Thoracic aorta (tissue), 2 donors: ENCODE data around the gene UROC1. TPM values are rescaled to one million over a fixed set of nuclear protein-coding genes. Genes with fewer than 3 reads are reported as not detected.

Source experiments
- ATAC-seq: fragments of 150-250 bp; one replicate; pipeline ENCODE4 v1.8.0; 2017; ENCODE audit warnings: low read depth; ENCODE audit not compliant: insufficient number of reproducible peaks, low FRiP score
- DNase-seq: peaks from one replicate; pipeline ENCODE4 v3.0.0-alpha.2; 2020; ENCODE audit warnings: low spot score
- H3K27ac ChIP-seq, 2 donors: fragments of 200-600 bp; sonication (generic); 1 replicate in 1 of 2; 2 replicates in 1 of 2; pipeline ENCODE4 v1.5.1; 2016; ENCODE audit warnings: mild to moderate bottlenecking in 2 of 2, moderate library complexity in 2 of 2
- H3K27me3 ChIP-seq: fragments of 200-600 bp; sonication (generic); replicated peaks from 2 replicates; pipeline ENCODE4 v1.6.0; 2016; ENCODE audit warnings: mild to moderate bottlenecking; ENCODE audit not compliant: insufficient read depth
- H3K36me3 ChIP-seq: fragments of 200-600 bp; sonication (generic); one replicate; pipeline ENCODE4 v1.5.1; 2016
- H3K4me1 ChIP-seq, 2 donors: fragments of 200-600 bp; sonication (generic); 1 replicate in 1 of 2; 2 replicates in 1 of 2; pipeline versions ENCODE4 v1.5.1 to v1.6.0; 2016; ENCODE audit warnings: low read depth in 2 of 2, mild to moderate bottlenecking in 1 of 2; ENCODE audit not compliant: control insufficient read depth in 1 of 2
- H3K4me3 ChIP-seq: fragments of 200-600 bp; sonication (generic); 2 replicates; pipeline ENCODE4 v1.5.1; 2016; ENCODE audit warnings: mild to moderate bottlenecking
- H3K9me3 ChIP-seq: fragments of 200-600 bp; sonication (generic); 2 replicates; pipeline ENCODE4 v1.5.1; 2016
- total RNA-seq, 2 donors: library from RNA; depleted of rRNA; stranded (reverse); fragments of >200 nt; gene quantifications; one replicate each; pipeline versions ENCODE4 v1.1.0 to v1.2.3, GENCODE V29; 2016
- TF ChIP-seq, protein P1 (sequence below): fragments of 200-600 bp; sonication (generic); IDR thresholded peaks from one replicate; pipeline ENCODE4 v1.5.1; 2019; ENCODE audit warnings: antibody characterized with exemption

UROC1 gene
- total RNA-seq, 2 donors from 2014 or later, result not detected

- ATAC-seq (no peak), DNase-seq (no peak)
- TF ChIP-seq, protein P1, sequence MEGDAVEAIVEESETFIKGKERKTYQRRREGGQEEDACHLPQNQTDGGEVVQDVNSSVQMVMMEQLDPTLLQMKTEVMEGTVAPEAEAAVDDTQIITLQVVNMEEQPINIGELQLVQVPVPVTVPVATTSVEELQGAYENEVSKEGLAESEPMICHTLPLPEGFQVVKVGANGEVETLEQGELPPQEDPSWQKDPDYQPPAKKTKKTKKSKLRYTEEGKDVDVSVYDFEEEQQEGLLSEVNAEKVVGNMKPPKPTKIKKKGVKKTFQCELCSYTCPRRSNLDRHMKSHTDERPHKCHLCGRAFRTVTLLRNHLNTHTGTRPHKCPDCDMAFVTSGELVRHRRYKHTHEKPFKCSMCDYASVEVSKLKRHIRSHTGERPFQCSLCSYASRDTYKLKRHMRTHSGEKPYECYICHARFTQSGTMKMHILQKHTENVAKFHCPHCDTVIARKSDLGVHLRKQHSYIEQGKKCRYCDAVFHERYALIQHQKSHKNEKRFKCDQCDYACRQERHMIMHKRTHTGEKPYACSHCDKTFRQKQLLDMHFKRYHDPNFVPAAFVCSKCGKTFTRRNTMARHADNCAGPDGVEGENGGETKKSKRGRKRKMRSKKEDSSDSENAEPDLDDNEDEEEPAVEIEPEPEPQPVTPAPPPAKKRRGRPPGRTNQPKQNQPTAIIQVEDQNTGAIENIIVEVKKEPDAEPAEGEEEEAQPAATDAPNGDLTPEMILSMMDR, result no peak
- Histone ChIP-seq H3K36me3 (no peaks in the 10 kb centered on the region), H3K4me3 (no peak overlapping the region), H3K27me3 (no peaks in the 10 kb centered on the region), H3K9me3 (no peaks in the 10 kb centered on the region), H3K27ac (no peak overlapping the region), H3K4me1 (no peaks in the 10 kb centered on the region)
Measured at GRCh38 chr3:126500016-126500415, 17.6 kb downstream of the UROC1 start.

- Histone ChIP-seq H3K27me3 (no peaks in the 10 kb centered on the region), H3K9me3 (no peaks in the 10 kb centered on the region), H3K4me1 (no peaks in the 10 kb centered on the region), H3K4me3 (no peak overlapping the region), H3K36me3 (no peaks in the 10 kb centered on the region), H3K27ac (no peak overlapping the region)
- DNase-seq (no peak), ATAC-seq (no peak)
- TF ChIP-seq, protein P1, result no peak
Measured at GRCh38 chr3:126499401-126499800, 18.2 kb downstream of the UROC1 start.

- TF ChIP-seq, protein P1, result no peak
- no peaks in the 10 kb centered on the region for H3K4me1 ChIP-seq
- ATAC-seq, result no peak
- no peak overlapping the region for H3K4me3 ChIP-seq
- no peak for DNase-seq
- H3K27ac ChIP-seq, result no peak overlapping the region
- H3K27me3 ChIP-seq, result no peaks in the 10 kb centered on the region
- H3K36me3 ChIP-seq, result no peaks in the 10 kb centered on the region
- no peaks in the 10 kb centered on the region for H3K9me3 ChIP-seq
Measured at GRCh38 chr3:126498929-126499328, 18.6 kb downstream of the UROC1 start.

DNA sequence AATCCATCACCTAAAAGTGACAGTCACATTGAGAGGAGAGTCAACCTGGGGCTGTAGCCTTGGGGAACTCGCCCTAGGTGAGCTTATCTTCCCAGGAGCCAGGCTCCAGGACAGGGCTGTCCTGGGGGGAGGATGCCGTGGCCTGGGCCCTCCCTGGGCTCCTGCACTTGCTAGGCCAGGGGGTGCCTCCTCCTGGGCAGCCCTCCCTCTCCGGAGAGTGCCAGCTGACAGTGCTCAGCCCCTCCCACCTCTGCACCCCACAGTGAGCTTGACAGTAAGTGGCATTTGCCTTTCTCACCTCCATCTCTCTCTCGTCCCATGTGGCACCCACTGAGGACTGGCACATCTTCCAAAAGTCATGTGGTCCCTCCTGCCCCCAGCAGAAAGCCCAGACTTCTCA is 19.1 kb downstream of the UROC1 start:
- Histone ChIP-seq H3K36me3 (no peaks in the 10 kb centered on the region), H3K4me3 (no peak overlapping the region), H3K4me1 (no peaks in the 10 kb centered on the region), H3K27me3 (no peaks in the 10 kb centered on the region), H3K27ac (no peak overlapping the region), H3K9me3 (no peaks in the 10 kb centered on the region)
- ATAC-seq (no peak), DNase-seq (no peak)
- TF ChIP-seq, protein P1, result no peak

DNA sequence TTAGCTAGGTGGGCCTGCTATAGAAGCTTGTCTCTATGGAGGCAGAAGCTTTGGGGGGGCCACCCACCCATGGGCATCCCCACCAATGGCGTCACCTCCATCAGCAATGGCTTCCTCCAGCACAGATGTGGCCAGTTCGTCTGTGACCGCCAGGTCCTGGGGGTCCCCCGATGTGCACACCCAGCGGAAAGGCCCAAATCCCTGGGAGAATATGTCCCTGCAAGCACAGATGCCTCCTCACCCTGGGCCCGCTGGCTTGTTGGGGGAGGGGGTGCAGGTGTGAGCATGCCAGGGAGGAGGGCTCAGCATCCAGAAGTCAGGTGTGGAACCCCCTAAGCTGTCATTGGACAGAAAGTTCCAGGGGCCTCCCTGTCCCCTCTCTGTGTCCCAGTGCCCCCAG is 19.6 kb downstream of the UROC1 start:
- Histone ChIP-seq H3K27ac (no peak overlapping the region), H3K4me1 (no peaks in the 10 kb centered on the region), H3K9me3 (no peaks in the 10 kb centered on the region), H3K4me3 (no peak overlapping the region), H3K27me3 (no peaks in the 10 kb centered on the region), H3K36me3 (no peaks in the 10 kb centered on the region)
- TF ChIP-seq, protein P1, result no peak
- DNase-seq (no peak), ATAC-seq (no peak)
